IPS-18a (cell line): ENCODE results near the gene USP3.

Experiments used
- H3K27ac ChIP-seq: one replicate; pipeline ENCODE4 v1.5.1; 2013; ENCODE audit warnings: low read length
- H3K27me3 ChIP-seq: one replicate; pipeline ENCODE4 v1.6.1; 2013; ENCODE audit warnings: mild to moderate bottlenecking, low read length; ENCODE audit not compliant: control insufficient read depth, insufficient read depth
- H3K36me3 ChIP-seq: one replicate; pipeline ENCODE4 v1.6.1; 2013; ENCODE audit warnings: low read depth, low read length; ENCODE audit not compliant: control insufficient read depth
- H3K4me1 ChIP-seq: one replicate; pipeline ENCODE4 v1.6.1; 2013; ENCODE audit warnings: low read depth, low read length; ENCODE audit not compliant: control insufficient read depth
- H3K4me3 ChIP-seq: one replicate; pipeline ENCODE4 v1.5.1; 2013; ENCODE audit warnings: low read length
- H3K9ac ChIP-seq: one replicate; pipeline ENCODE4 v1.6.1; 2013; ENCODE audit warnings: mild to moderate bottlenecking, low read length, moderate library complexity
- H3K9me3 ChIP-seq: one replicate; pipeline ENCODE4 v1.6.1; 2013; ENCODE audit warnings: low read depth, low read length; ENCODE audit not compliant: control insufficient read depth

The USP3 gene

DNA sequence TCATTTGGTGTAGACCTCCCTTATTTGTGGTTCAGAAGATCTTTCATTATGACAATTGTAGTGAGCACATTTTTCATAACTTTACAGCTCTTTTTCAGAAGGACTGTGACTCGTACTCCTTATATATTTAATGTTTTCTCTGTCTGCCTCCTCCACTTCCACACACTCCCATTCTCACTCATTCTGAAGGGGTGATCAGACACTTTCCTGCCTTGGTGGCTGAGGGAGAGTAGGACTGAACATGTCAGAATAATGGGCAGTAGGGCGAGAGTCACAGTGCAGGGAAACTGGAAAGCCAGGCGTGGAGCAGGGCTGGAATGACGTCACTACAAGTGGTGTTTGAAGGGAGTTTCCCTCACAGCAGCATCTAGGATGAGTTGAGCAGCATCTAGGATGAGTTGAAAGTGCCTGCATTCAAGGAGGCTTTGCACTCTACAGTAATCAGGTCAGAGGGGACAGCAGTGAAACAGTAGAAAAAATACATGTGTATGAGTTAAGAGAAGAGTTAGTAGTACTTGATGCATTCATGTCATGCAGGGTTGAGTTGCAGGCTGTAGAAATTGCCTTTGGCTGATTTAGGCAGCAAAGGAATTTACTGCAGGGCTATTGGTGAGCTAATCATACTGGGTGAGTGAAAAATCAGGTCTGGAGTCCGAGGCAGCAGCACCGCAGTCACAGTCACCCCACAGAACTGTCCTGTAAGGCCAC, 56.5 kb downstream of the USP3 start:
- Histone ChIP-seq H3K27ac (no peak overlapping the region), H3K4me1 (peaks cover 32% of the 10 kb centered on the region), H3K9me3 (no peaks in the 10 kb centered on the region), H3K36me3 (peaks cover 9% of the 10 kb centered on the region), H3K27me3 (no peaks in the 10 kb centered on the region), H3K4me3 (no peak overlapping the region), H3K9ac (no peak overlapping the region)

DNA sequence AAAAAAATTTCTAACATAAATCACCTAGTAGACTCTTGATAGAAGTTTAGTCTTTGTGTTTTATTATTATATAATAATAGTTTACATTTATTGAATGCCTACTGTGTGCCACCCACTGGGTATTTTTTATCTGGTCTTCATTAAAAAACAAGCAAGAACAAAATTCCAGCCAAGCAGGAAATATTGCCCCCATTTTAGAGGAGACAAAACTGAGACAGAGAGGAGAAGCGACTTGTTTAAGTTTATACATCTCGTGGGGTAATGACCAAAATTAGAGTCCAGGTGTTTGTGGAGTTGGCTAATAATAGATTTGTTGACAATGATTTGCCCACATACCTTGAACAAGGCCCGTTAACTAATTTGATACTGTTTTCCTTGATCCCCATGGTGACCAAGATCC, 59.7 kb downstream of the USP3 start:
- Histone ChIP-seq H3K4me1 (peaks cover 25% of the 10 kb centered on the region), H3K4me3 (no peak overlapping the region), H3K27me3 (no peaks in the 10 kb centered on the region), H3K27ac (no peak overlapping the region), H3K9me3 (no peaks in the 10 kb centered on the region), H3K9ac (no peak overlapping the region), H3K36me3 (peaks cover 13% of the 10 kb centered on the region)

GRCh38 chr15:63565536-63566186, 61.3 kb downstream of the USP3 start:
- Histone ChIP-seq H3K9me3 (no peaks in the 10 kb centered on the region), H3K27ac (no peak overlapping the region), H3K27me3 (no peaks in the 10 kb centered on the region), H3K9ac (no peak overlapping the region), H3K36me3 (peaks cover 13% of the 10 kb centered on the region), H3K4me1 (peaks cover 10% of the 10 kb centered on the region), H3K4me3 (no peak overlapping the region)

DNA sequence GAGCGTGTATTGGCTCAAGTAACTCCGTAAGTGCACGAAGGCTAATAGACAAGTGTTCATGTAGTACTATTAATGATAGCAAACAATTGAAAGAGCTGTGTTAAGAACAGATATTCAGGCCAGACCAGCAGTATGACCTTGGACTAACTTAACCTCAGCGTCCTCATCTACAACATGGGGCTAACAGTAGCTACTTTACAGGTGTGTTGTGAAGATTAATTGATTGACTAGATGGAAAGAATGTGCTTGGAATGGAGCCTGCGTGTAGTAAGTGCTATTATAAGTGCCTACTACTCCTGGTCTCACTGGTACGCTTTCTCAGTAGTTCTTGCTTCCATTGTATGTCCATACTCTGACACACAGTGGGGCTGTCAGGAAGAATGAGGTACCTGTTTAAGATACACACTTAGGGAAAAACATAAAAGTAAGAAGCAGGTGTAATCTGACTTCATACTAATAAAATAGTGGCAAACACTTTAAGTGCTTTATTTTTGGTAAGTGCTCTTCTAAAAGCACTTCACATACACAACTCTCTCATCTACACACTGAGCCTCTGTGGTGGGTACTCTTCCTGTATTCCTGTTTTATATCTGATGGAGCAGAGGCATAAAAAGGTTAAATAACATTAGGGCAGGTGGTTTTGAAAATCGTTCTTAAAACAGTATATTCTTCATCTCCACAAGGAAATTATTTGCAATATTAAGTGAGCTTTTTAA, 68.5 kb downstream of the USP3 start:
- Histone ChIP-seq H3K4me3 (no peak overlapping the region), H3K36me3 (peaks cover 19% of the 10 kb centered on the region), H3K4me1 (no peaks in the 10 kb centered on the region), H3K9me3 (no peaks in the 10 kb centered on the region), H3K27me3 (no peaks in the 10 kb centered on the region), H3K27ac (no peak overlapping the region), H3K9ac (no peak overlapping the region)

DNA sequence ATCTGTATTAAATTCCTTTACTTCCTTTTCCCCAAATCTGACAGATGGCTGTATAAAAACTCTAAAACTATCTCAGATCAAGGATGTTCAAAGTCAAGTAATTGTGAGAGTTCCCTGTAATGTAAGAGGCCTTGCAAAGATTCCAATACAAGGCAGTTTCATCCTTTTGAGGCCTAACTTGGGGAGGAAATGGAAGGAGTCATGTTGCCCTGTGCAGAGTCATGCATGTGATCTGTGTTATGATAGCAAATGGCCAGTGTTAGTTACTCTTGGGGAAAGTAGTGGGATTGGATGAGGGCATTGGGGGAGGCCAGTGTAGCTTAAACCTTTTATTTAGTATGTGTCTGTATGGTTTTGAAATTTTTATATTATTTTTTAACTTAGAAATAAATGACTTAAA, 69.1 kb downstream of the USP3 start:
- H3K9ac ChIP-seq = no peak overlapping the region
- H3K4me1 ChIP-seq = no peaks in the 10 kb centered on the region
- H3K9me3 ChIP-seq = no peaks in the 10 kb centered on the region
- H3K4me3 ChIP-seq = no peak overlapping the region
- peaks cover 19% of the 10 kb centered on the region for H3K36me3 ChIP-seq
- no peaks in the 10 kb centered on the region for H3K27me3 ChIP-seq
- no peak overlapping the region for H3K27ac ChIP-seq

DNA sequence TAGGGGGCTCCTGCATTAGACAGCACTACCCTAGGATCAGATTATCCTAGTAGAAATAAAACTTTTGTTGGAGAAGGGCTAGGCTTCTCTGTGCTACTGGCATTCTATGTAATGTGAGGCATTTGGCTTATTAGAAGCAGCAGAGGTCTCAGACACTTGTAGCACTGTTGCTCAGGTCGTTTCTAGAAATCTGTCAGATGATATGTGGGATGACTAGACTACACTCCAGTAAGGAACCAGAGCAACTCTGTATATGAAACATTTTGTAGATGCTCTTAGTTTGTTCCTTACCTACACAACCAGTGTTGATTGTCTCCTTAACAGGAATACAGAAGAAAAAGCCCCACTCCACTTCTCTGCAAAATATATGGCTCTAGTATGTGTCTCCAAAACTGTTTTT, 70.9 kb downstream of the USP3 start:
- Histone ChIP-seq H3K27ac (no peak overlapping the region), H3K4me1 (no peaks in the 10 kb centered on the region), H3K27me3 (no peaks in the 10 kb centered on the region), H3K9me3 (no peaks in the 10 kb centered on the region), H3K36me3 (peaks cover 16% of the 10 kb centered on the region), H3K9ac (no peak overlapping the region), H3K4me3 (no peak overlapping the region)

- no peaks in the 10 kb centered on the region for H3K4me1 ChIP-seq
- H3K36me3 ChIP-seq = peaks cover 10% of the 10 kb centered on the region
- H3K9ac ChIP-seq = no peak overlapping the region
- no peaks in the 10 kb centered on the region for H3K9me3 ChIP-seq
- no peak overlapping the region for H3K27ac ChIP-seq
- H3K27me3 ChIP-seq = no peaks in the 10 kb centered on the region
- H3K4me3 ChIP-seq = no peak overlapping the region
These were observed 72.0 kb downstream of the USP3 start for GRCh38 chr15:63576441-63576840.

GRCh38 chr15:63582179-63582578, 77.8 kb downstream of the USP3 start:
- no peak overlapping the region for H3K27ac ChIP-seq

DNA sequence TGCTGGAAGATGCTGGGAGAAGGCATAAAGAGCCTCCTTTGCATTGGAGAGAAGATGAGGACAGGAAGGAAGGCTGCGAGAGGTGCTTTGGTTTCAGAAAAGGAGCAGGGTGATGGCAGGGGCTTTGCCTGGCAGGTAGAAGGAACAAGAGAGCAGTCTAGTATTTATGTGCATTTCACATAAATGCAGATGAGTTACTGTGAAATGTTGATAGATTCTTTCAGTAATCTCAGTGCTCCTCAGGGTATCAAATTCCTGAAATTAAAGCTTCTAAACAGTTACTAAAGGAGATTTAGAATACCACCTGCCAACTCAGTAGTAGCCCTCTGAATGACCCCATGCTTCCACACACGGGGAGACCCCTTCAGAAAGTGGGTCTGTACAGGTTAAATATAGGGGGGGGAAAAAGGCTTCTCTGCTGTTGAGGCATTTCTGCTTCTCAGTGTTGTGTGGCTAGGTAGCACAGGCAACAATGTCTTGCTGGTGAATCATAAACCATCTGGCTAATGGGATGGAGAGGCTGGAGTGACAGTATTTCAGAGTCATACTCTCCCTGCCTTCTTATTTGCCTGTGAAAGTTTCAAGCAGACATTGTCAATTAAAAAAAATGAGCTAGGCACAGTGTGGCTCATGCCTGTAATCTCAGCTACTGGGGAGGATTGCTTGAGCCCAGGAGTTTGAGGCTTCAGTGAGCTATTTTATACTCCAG, 78.5 kb downstream of the USP3 start:
- Histone ChIP-seq H3K9me3 (peaks cover 3% of the 10 kb centered on the region), H3K9ac (no peak overlapping the region), H3K36me3 (peaks cover 6% of the 10 kb centered on the region), H3K4me1 (no peaks in the 10 kb centered on the region), H3K27me3 (no peaks in the 10 kb centered on the region), H3K27ac (no peak overlapping the region), H3K4me3 (no peak overlapping the region)

More at GRCh38 chr15:63582179-63582578, 77.8 kb downstream of the USP3 start:
- no peak overlapping the region for H3K9ac ChIP-seq
- peaks cover 6% of the 10 kb centered on the region for H3K36me3 ChIP-seq
- H3K27me3 ChIP-seq = no peaks in the 10 kb centered on the region
- H3K4me3 ChIP-seq = no peak overlapping the region
- peaks cover 3% of the 10 kb centered on the region for H3K9me3 ChIP-seq
- H3K4me1 ChIP-seq = no peaks in the 10 kb centered on the region

DNA sequence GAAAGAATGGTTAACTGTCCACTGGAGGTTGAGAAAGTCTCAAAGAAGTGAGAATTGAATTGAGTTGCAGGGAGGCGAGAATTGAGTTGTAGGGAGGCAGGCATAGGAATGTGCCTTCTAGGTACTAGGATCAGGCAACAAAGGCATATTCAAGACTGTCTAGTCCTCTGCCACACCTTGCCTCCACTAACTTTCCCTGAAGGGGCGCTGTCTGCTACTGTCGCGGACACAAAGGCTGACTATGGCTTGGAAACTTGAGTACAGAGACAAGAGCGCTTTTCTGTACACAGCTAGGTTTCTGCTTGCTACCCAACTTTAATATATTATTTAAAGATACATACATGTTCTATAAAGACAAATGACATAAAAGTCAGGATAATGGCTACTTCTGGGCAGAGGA, 82.4 kb downstream of the USP3 start:
- no peak overlapping the region for H3K27ac ChIP-seq
- no peak overlapping the region for H3K4me3 ChIP-seq
- no peak overlapping the region for H3K9ac ChIP-seq
- H3K4me1 ChIP-seq = no peaks in the 10 kb centered on the region
- H3K9me3 ChIP-seq = peaks cover 3% of the 10 kb centered on the region
- no peaks in the 10 kb centered on the region for H3K27me3 ChIP-seq
- H3K36me3 ChIP-seq = peaks cover 21% of the 10 kb centered on the region

DNA sequence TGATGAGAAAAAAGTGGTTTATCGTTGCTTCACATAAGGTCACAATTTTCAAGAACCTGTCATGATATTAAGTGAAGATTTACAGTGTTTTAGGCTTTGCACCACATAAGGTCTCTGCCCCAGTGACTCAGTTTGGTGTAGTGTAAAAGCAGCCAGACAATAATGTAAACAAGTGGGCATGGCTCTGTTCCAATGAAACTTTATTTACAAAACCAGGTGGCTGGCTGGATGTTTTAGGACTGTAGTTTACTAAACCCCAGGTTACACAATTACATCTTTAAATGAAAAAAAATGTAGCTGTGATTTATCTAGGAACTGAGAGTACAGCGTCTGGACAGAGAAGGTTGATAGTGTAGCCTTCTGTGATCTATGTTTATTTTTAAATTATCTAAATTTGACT, 83.1 kb downstream of the USP3 start:
- Histone ChIP-seq H3K36me3 (peaks cover 21% of the 10 kb centered on the region), H3K4me1 (no peaks in the 10 kb centered on the region), H3K9me3 (peaks cover 3% of the 10 kb centered on the region), H3K9ac (no peak overlapping the region), H3K4me3 (no peak overlapping the region), H3K27me3 (no peaks in the 10 kb centered on the region), H3K27ac (no peak overlapping the region)
